ENCODE results near the gene SLU7. TPM values are rescaled to one million over a fixed set of nuclear protein-coding genes. Genes with fewer than 3 reads are reported as not detected.

SLU7 gene
- total and polyA plus RNA-seq, 9 of the 15 experiments (the other 6 are each of a cell fraction or from before 2014, with no cell fraction given), result 42.1 to 65.7 (median 54.8) TPM

GRCh38 chr5:160439205-160439600 lies 20.3 kb upstream of the SLU7 start (continued):
- TF ChIP-seq MGA (IDR thresholded peaks at IDR 0.05) (peak; percentile 38; the same call in 1 of the 2 replicates), ZNF232 (CRISPR knock-in tag; IDR thresholded peaks at IDR 0.05) (no peak), PATZ1 (CRISPR knock-in tag; IDR thresholded peaks at IDR 0.05; ENCODE audit: borderline replicate concordance) (no peak), MNT (conservative IDR thresholded peaks at IDR 0.05) (peak; percentile 33 to 45; a peak in 1 of 4 replicates), TEAD4 (IDR thresholded peaks at IDR 0.05; ENCODE audit: low read length) (peak; percentile 72), TEAD4 (CRISPR knock-in tag; IDR thresholded peaks at IDR 0.05; ENCODE audit: borderline replicate concordance) (no peak), ZNF707 (CRISPR knock-in tag; conservative IDR thresholded peaks at IDR 0.05) (no peak), ATF2 (CRISPR knock-in tag; IDR thresholded peaks at IDR 0.05) (no peak), SMC3 (conservative IDR thresholded peaks at IDR 0.05; ENCODE audit: insufficient read depth, low read depth, low read length) (peak; percentile 62; the same call in 1 of the 2 replicates), PHF21A (IDR thresholded peaks at IDR 0.05; ENCODE audit: borderline replicate concordance, low read depth) (no peak), MAZ (CRISPR knock-in tag; conservative IDR thresholded peaks at IDR 0.05 in 1 of 2, IDR thresholded peaks at IDR 0.05 in 1 of 2) (0 out of 4 replicates have a peak, but pooled peaks of 1 of the 2 experiments have one; percentile 12)
